AG04450 (cell line): ENCODE measurements around the gene ANXA5. TPM values are rescaled to one million over a fixed set of nuclear protein-coding genes. Genes with fewer than 3 reads are reported as not detected.

Experiments used
- CTCF ChIA-PET: fragments of 300-600, 350-600 bp; formaldehyde crosslinking; extraction: SDS; loops from one replicate; lab custom pipeline; 2022; ENCODE audit warnings: antibody characterized with exemption, inconsistent platforms; lab: Charles Lee
- POLR2A ChIA-PET: fragments of 350-600 bp; formaldehyde crosslinking; extraction: SDS; loops from one replicate; lab custom pipeline; 2021; ENCODE audit warnings: antibody characterized with exemption, inconsistent platforms; lab: Yijun Ruan, JAX
- DNase-seq: peaks from one replicate; pipeline ENCODE4 v3.0.0-alpha.2; 2011; ENCODE audit warnings: low read depth, low spot score
- H3K27ac ChIP-seq: one replicate; pipeline ENCODE4 v1.5.1; 2012; ENCODE audit warnings: low read depth, low read length, control low read depth
- H3K27me3 ChIP-seq: one replicate; pipeline ENCODE4 v1.6.0; 2012; ENCODE audit warnings: low read length; ENCODE audit not compliant: control insufficient read depth, insufficient read depth
- H3K4me3 ChIP-seq: 2 replicates; pipeline ENCODE4 v1.5.1; 2011; ENCODE audit warnings: mild to moderate bottlenecking, low read depth, low read length, control low read depth
- H3K9me3 ChIP-seq: 2 replicates; pipeline ENCODE4 v1.5.1; 2012; ENCODE audit warnings: low read length; ENCODE audit not compliant: control insufficient read depth, insufficient read depth
- CTCF ChIP-seq: IDR thresholded peaks from 2 replicates; pipeline ENCODE4 v1.5.1; 2011; ENCODE audit warnings: low read depth, low read length, control low read depth, inconsistent platforms
- polyA plus RNA-seq: library from polyadenylated mRNA; depleted of rRNA; stranded (reverse); fragments of >200 nt; gene quantifications from 2 replicates; pipeline ENCODE4 v1.2.3, GENCODE V29; 2011

The ANXA5 gene
- polyA plus RNA-seq, 1 experiment, result 2,093 TPM

- peak overlapping the region; percentile 96 for H3K4me3 ChIP-seq
- CTCF ChIA-PET, result no interaction called here
Observed at GRCh38 chr4:121693450-121693849, 3.3 kb downstream of the ANXA5 start.

DNA sequence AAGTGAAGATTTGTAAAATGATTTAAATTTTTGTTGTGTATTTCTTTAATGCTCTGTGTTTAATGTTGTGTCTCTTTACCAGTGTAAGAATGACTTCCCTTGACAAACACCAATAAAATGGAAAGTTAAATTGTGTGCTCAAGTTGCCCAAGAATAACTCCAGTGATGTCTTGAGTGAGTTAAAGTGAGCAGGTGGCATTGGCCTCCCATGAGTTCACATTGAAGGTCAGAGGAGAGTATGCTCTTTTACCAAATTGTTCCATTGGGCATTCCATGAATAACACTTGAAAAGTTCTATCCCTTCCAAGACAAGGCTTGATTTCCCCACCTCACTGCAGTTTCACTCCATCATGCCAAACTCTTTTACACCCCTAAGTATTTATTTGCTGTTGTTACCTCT lies 4.5 kb downstream of the ANXA5 start:
- Histone ChIP-seq H3K4me3 (no peak overlapping the region; the same call in none of the 2 replicates), H3K27me3 (no peaks in the 10 kb centered on the region), H3K9me3 (no peaks in the 10 kb centered on the region; the same call in 1 of the 2 replicates), H3K27ac (no peak overlapping the region)
- ChIA-PET POLR2A (no interaction called here), CTCF (interaction anchor here (0.6 kb wide), 1 partner anchor 16 kb away, joined by 3 read pairs; no protein-coding TSS in a partner anchor)
- TF ChIP-seq CTCF, result no peak
- no peak for DNase-seq

More at GRCh38 chr4:121693450-121693849, 3.3 kb downstream of the ANXA5 start:
- H3K27ac ChIP-seq, result peak overlapping the region; percentile 49
- no peak for DNase-seq
- POLR2A ChIA-PET, result interaction anchor here (0.7 to 1.3 kb wide), 2 partner anchors 18 to 46 kb away, joined by 3 to 4 read pairs; no protein-coding TSS in a partner anchor
- no peak for TF ChIP-seq CTCF
- no peaks in the 10 kb centered on the region for H3K27me3 ChIP-seq
- H3K9me3 ChIP-seq, result no peaks in the 10 kb centered on the region; the same call in 1 of the 2 replicates

- ChIA-PET POLR2A (no interaction called here), CTCF (no interaction called here)
- Histone ChIP-seq H3K27me3 (no peaks in the 10 kb centered on the region), H3K27ac (peak overlapping the region; percentile 99), H3K9me3 (no peaks in the 10 kb centered on the region), H3K4me3 (peak overlapping the region; percentile 48)
- no peak for DNase-seq
- no peak for TF ChIP-seq CTCF
Observed at GRCh38 chr4:121690001-121690400, 6.8 kb downstream of the ANXA5 start.

DNA sequence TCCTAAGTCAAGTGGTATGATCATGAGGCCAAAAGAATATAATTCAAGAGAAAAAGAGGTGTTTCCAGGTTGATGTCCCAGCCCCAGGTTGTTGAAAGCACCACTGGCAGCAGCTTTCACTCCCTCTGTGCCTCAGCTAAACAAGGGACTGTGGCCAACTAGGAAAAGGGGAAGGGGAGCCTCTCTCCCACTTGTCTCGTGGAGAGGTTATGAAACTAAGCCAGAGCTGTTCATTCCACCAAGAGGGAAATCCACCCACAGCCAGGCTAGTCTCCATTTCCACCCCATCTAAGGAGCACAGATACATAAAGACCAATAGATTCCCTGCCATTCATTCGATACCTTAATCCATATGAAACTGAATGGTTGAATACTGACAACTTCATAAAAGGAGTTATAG lies 8.1 kb downstream of the ANXA5 start:
- H3K4me3 ChIP-seq, result no peak overlapping the region
- ChIA-PET CTCF (interaction anchor here (0.8 to 2.6 kb wide), 2 partner anchors 9 to 48 kb away, joined by 3 to 9 read pairs; no protein-coding TSS in a partner anchor), POLR2A (no interaction called here)
- no peak for DNase-seq
- H3K27me3 ChIP-seq, result no peaks in the 10 kb centered on the region
- TF ChIP-seq CTCF, result no peak
- no peak overlapping the region for H3K27ac ChIP-seq
- no peaks in the 10 kb centered on the region for H3K9me3 ChIP-seq

DNA sequence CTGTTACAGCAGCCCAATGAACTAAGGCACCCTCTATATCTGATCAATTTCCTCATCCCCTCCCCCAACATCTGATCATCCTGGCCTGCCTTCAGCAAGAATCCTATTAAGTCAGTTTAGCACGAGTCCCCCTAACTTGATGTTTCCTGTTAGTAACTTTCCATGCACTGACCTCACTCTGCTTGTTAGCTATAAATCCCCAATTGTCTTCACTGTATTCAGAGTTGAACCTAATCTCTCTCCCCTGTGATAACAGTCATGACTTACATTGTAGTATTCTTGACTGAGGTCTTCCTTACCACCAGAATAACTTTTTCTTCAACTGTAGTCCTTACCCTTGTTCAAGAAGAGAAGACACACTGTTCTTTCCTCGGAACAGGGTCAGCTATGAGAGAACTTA lies 8.5 kb downstream of the ANXA5 start:
- Histone ChIP-seq H3K27me3 (no peaks in the 10 kb centered on the region), H3K9me3 (no peaks in the 10 kb centered on the region), H3K27ac (no peak overlapping the region), H3K4me3 (no peak overlapping the region)
- DNase-seq, result no peak
- ChIA-PET CTCF (interaction anchor here (1.1 to 2.6 kb wide), 2 partner anchors 47 to 49 kb away, joined by 4 to 9 read pairs; no protein-coding TSS in a partner anchor), POLR2A (no interaction called here)
- no peak for TF ChIP-seq CTCF
